GM12892 (cell line): ENCODE data around the gene SPSB2.

Experiments
- DNase-seq: peaks from one replicate; pipeline ENCODE4 v3.0.0; 2011; ENCODE audit not compliant: insufficient read length
- FAIRE-seq: peaks from 2 replicates; lab custom pipeline; 2011; peaks lifted over from hg19 to GRCh38; lab: Jason Lieb, UNC
- POLR2A ChIP-seq: IDR thresholded peaks from 2 replicates; pipeline ENCODE4 v1.6.1; 2011; ENCODE audit warnings: low read depth, low read length, control low read depth
- POLR2AphosphoS5 ChIP-seq: IDR thresholded peaks from 2 replicates; pipeline ENCODE4 v1.6.1; 2011; ENCODE audit warnings: low read depth, low read length, control low read depth
- TAF1 ChIP-seq: IDR thresholded peaks from 2 replicates; pipeline ENCODE4 v1.6.1; 2011; ENCODE audit warnings: low read depth, mild to moderate bottlenecking, control low read depth, low read length, borderline replicate concordance

SPSB2 gene

GRCh38 chr12:6863586-6864321 is 9.3 kb downstream of the SPSB2 start:
- FAIRE-seq = no peak
- DNase-seq = no peak
- no peak for TF ChIP-seq POLR2A
- TF ChIP-seq POLR2AphosphoS5 = no peak
- no peak for TF ChIP-seq TAF1

- no peak for TF ChIP-seq POLR2AphosphoS5
- no peak for TF ChIP-seq TAF1
- no peak for TF ChIP-seq POLR2A
- no peak for FAIRE-seq
- DNase-seq = no peak
These were observed 10.1 kb downstream of the SPSB2 start for GRCh38 chr12:6863033-6863432.

GRCh38 chr12:6861391-6861790 is 11.7 kb downstream of the SPSB2 start:
- TF ChIP-seq POLR2A (no peak), POLR2AphosphoS5 (no peak), TAF1 (no peak)
- DNase-seq (no peak), FAIRE-seq (no peak)

GRCh38 chr12:6860942-6861341 is 12.2 kb downstream of the SPSB2 start:
- FAIRE-seq = no peak
- no peak for TF ChIP-seq POLR2AphosphoS5
- no peak for TF ChIP-seq POLR2A
- no peak for TF ChIP-seq TAF1
- no peak for DNase-seq

- TF ChIP-seq TAF1 (no peak), POLR2AphosphoS5 (no peak)
- FAIRE-seq (no peak), DNase-seq (no peak)
These were observed 13.0 kb downstream of the SPSB2 start for GRCh38 chr12:6860116-6860515.

- FAIRE-seq (no peak), DNase-seq (no peak)
- TF ChIP-seq POLR2AphosphoS5 (no peak), POLR2A (no peak), TAF1 (no peak)
These were observed 14.3 kb downstream of the SPSB2 start for GRCh38 chr12:6858799-6859198.

- TF ChIP-seq TAF1 = no peak
- no peak for TF ChIP-seq POLR2AphosphoS5
- TF ChIP-seq POLR2A = no peak
- no peak for DNase-seq
- no peak for FAIRE-seq
These were observed 17.8 kb downstream of the SPSB2 start for GRCh38 chr12:6855322-6855721.

- TF ChIP-seq TAF1 (no peak), POLR2AphosphoS5 (no peak), POLR2A (no peak)
- no peak for FAIRE-seq
- DNase-seq = no peak
These were observed 19.1 kb downstream of the SPSB2 start for GRCh38 chr12:6854036-6854435.

GRCh38 chr12:6853626-6854025 is 19.5 kb downstream of the SPSB2 start:
- TF ChIP-seq TAF1 = no peak
- TF ChIP-seq POLR2AphosphoS5 = no peak
- TF ChIP-seq POLR2A = no peak
- DNase-seq (no peak), FAIRE-seq (no peak)

- DNase-seq (no peak), FAIRE-seq (no peak)
- TF ChIP-seq TAF1 (no peak), POLR2AphosphoS5 (no peak)
These were observed 20.3 kb downstream of the SPSB2 start for GRCh38 chr12:6852651-6853354.

- FAIRE-seq = no peak
- peak; percentile 97 for DNase-seq
- TF ChIP-seq TAF1 (no peak), POLR2A (peak; percentile 74), POLR2AphosphoS5 (peak; percentile 76)
These were observed 21.0 kb downstream of the SPSB2 start, which contains the start of gene USP5 for GRCh38 chr12:6851921-6852650. USP5 (plus strand) TSS chr12:6852150; CDS start chr12:6852180, 30 bp downstream.
